ENCODE measurements around the gene CCL24.
"Not testable (repeated sequence)": the region's sequence is repeated elsewhere in the genome, so short reads cannot be mapped to it uniquely, and the experiment has no call there.

CCL24 gene

DNA sequence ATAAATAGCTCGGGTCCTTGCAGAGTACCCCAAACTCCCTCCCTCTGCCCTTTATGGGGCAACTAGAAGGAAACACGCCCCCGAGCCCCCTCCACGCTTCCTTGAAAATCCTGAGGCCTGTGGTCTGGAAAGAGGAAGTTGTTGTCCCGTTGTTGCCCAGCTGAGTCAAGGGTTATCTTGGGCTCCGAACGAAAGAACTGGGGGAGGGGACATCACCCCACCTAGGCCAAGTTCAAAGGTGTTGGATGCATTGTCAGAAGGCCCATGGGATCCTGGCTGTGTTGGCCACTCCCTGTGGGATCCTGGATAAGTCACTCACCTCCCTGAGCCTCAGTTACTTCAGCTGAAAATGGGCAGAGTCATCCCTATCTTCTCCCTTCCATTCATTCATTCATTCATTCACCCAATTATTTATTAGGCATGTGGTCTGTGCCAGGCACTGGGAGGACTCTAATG, at the start of gene CCL24:
Gene CCL24 (minus strand): TSS at position 26 of the 456 bp plus-strand sequence. CDS start 91 bp downstream, outside the sequence.
- no peak for DNase-seq

DNA sequence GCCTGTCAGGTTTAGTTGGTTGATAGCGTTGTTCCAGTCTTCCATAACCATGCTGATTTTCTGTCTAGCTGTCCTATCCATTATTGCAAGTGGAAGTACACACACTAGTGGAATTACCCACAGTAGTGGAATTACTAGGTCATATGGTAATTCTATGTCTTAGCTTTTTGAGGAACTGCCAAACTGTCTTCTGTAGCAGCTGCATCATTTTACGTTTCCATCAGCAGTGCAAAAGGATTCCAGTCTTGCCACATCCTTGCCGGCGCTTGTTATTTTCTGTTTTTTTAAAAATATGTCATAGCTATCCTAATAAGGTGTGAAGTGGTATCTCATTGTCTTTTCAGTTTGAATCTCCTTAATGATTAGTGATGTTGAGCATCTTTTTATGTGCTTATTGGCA, 48.0 kb upstream of the CCL24 start:
- DNase-seq, result no peak

- DNase-seq, result no peak
Measured at GRCh38 chr7:75858410-75858809, 44.8 kb upstream of the CCL24 start.

DNA sequence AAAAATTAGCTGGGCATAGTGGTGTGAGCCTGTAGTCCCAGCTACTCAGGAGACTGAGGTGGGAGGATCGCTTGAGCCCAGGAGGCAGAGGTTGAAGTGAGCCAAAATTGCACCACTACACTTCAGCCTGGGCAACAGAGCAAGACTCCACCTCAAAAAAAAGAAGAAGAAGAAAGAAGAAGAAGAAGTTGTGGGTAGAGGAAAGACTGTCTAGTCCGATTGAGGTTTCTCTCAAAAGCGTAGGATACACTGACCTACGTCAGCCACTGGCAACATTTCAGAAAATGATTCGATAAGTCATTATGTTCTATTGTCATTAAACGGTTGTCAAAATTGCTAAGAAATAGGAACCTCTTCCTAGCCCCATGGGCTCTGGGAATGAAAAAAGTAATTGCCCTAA, 42.9 kb upstream of the CCL24 start:
- no peak for DNase-seq

- DNase-seq, result not testable (repeated sequence)
Measured at GRCh38 chr7:75854813-75855345, 41.3 kb upstream of the CCL24 start.

DNA sequence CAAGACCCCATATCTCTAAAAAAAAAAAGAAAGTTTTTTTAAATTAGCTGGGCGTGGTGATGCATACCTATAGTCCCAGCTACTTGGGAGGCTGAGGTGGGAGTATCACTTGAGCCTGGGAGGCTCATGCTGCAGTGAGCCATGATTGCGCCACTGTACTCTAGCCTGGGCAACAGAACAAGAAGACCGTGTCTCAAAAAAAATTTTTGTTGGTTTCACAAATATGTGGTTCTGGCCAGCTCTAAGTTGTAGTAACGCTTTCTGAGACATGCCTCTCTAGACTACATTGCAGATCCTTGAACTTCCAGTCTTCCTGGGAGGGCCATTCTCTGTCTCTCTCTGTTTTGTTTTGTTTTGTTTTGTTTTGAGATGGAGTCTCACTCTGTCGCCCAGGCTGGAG, 40.6 kb upstream of the CCL24 start:
- no peak for DNase-seq

GRCh38 chr7:75850235-75850634, 36.6 kb upstream of the CCL24 start:
- DNase-seq, result no peak

GRCh38 chr7:75849573-75849972, 36.0 kb upstream of the CCL24 start:
- DNase-seq, result no peak

GRCh38 chr7:75847707-75848106, 34.1 kb upstream of the CCL24 start:
- no peak for DNase-seq

DNA sequence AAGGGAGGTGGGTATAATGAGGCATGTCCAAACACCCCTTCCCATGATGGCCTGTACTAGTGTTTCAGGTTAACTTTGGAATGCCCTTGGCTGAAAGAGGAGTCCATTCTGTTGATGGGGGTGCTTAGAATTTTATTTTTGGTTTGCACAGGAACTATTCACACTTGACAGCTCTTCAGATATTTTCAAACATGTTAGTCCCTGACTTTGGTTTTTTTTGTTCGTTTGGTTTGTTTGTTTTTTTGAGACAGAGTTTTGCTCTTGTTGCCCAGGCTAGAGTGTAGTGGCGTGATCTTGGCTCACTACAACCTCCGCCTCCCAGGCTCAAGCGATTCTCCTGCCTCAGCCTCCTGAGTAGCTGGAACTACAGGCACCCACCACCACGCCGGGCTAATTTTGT, 31.5 kb upstream of the CCL24 start:
- DNase-seq, result not testable (repeated sequence)

DNA sequence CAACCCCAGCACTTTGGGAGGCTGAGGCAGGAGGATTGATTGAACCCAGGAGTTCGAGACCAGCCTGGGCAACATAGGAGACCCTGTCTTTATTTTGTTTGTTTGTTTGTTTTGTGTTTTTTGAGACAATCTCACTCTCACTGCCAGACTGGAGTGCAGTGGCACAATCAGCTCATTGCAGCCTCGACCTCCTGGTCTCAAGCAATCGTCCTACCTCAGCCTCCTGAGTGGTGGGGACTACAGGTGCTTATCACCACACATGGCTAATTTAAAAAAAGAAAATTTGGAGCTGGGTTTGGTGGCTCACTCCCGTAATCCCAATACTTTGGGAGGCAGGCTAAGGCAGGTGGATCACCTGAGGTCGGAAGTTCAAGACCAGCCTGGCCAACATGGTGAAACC, 30.6 kb upstream of the CCL24 start:
- no peak for DNase-seq

GRCh38 chr7:75843613-75844116, 30.1 kb upstream of the CCL24 start:
- DNase-seq, result no peak

- DNase-seq, result no peak
Measured at GRCh38 chr7:75842836-75843446, 29.3 kb upstream of the CCL24 start.

DNA sequence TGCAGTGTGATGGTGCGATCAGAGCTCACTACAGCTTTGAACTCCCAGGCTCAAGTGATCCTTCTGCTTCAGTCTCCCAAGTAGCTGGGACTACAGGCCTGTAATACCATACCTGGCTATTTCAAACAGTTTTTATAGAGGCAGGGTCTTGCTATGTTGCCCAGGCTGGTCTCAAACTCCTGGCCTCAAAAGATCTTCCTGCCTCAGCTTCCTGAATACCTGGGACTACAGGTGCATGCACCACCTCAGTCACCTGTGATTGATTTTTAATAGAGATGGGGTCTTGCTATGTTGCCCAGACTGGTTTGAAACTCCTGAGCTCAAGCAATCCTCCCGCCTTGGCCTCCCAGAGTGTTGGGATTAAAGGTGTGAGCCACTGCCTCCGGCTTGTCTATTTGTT, 26.4 kb upstream of the CCL24 start:
- no peak for DNase-seq

- DNase-seq, result not testable (repeated sequence)
Measured at GRCh38 chr7:75838281-75838930, 24.8 kb upstream of the CCL24 start.

DNA sequence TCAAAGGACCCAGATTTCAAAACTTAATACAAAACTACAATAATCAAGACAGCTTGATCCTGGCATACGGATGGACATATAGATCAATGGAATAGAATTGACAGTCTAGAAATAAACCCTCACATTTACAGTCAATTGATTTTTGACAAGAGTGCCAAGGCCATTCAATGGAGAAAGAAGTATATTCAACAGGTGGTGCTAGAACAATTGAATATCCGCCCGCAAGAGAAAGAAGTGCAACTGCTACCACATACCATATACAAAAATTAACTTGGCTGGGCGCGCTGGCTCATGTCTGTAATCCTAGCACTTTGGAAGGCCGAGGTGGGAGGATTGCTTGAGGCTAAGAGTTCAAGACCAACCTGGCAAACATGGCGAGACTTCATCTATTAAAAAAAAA, 23.2 kb upstream of the CCL24 start:
- DNase-seq, result no peak

DNA sequence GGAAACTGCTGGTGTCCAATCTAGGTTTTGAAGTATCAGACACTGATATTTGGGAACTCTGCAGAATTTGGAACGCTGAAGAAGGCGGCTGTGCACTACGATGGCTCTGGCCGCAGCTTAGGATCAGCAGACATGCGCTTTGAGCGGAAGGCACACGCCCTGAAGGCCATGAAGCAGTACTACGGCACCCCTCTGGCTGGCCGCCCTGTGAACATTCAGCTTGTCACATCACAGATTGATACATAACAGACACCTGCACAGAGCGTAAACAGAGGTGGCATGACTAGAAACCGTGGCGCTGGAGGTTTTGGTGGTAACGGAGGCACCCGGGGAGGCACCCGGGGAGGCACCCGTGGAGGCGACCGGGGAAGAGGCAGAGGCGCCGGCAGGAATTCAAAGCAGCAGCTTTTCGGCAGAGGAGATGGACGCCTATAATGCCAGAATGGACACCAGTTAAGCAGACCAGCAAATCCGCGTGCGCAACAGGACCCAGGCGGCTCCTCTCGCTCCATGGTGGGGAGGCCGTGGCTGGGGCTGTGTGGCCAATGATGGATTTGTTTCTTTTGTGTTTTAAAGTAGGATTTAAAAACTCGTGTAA, 22.2 kb upstream of the CCL24 start:
- DNase-seq, result no peak

GRCh38 chr7:75833662-75834061, 20.1 kb upstream of the CCL24 start:
- not testable (repeated sequence) for DNase-seq

GRCh38 chr7:75830978-75831377, 17.4 kb upstream of the CCL24 start:
- no peak for DNase-seq

DNA sequence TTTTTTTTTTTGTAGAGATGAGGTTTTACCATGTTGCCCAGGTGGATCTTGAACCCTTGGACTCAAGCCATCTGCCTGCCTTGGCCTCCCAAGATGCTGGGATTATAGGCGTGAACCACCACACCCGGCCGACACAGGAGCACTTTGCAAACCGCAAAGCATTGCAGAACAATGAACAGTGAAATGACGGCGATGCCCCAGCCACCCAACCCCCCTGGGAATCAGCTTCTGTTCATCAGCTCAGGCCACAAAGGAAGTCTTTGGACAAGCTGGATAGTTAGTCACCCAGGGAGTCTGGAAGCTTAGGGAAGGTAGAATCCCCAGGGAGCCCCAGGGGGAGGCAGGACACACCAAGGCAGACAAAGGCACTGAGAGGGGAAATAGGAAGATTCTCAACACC, 16.1 kb upstream of the CCL24 start:
- not testable (repeated sequence) for DNase-seq

GRCh38 chr7:75823198-75823910, 9.7 kb upstream of the CCL24 start:
- no peak for DNase-seq

- DNase-seq, result no peak
Measured at GRCh38 chr7:75820688-75821087, 7.1 kb upstream of the CCL24 start.

- no peak for DNase-seq
Measured at GRCh38 chr7:75819711-75820110, 6.1 kb upstream of the CCL24 start.
